HG03520 (cell line): ENCODE results near the gene FAM20C.
"Not testable (repeated sequence)": the region's sequence is repeated elsewhere in the genome, so short reads cannot be mapped to it uniquely, and the experiment has no call there.

Experiments used
- ATAC-seq: cut with Tn5 transposase; IDR thresholded peaks from one replicate; pipeline ENCODE4 v1.9.1; 2021; ENCODE audit warnings: mild to moderate bottlenecking, moderate library complexity; ENCODE audit not compliant: unreplicated experiment

FAM20C gene

GRCh38 chr7:173209-173918, 19.0 kb upstream of the FAM20C start:
- no peak for ATAC-seq

DNA sequence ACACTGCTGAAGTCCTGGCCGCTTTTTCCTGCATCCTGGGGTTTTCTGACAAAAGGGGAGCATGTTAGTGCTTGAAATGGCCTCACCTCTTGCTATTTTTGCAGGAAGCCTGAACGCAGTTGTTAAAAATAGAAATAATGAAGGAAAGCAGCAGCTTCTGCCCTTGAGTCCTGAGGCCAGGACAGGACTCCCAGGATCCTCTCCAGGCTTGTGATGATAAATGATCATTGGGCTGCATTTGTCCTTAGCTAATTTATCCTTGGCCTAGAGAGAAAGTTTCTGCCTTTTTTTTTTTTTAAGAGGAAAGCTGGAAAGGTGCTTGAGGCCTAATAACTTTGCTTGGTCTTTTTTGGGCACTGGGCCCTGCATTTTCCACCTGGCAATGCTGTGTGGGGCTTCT, 17.7 kb upstream of the FAM20C start:
- ATAC-seq: no peak

- no peak for ATAC-seq
These were observed 16.4 kb upstream of the FAM20C start for GRCh38 chr7:175955-176354.

DNA sequence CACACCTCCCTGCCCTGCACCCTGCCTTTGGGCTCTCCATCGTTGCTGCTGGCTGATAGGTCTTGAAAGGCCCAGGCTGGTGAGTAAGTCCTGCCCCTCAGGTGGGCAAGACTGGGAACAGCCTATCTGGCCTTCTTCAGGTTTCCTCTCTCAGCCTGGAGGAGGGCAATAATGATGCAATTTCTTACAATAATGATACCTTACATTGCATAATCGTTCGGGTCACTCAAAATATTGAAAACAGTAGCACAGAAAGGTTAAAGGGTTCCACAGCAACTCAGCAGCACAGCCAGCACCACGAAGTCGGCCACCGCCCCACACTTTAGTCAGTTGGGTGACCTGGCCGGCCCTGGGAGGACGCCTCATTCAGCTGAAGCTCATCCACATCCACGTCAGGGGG, 16.0 kb upstream of the FAM20C start:
- ATAC-seq: no peak

DNA sequence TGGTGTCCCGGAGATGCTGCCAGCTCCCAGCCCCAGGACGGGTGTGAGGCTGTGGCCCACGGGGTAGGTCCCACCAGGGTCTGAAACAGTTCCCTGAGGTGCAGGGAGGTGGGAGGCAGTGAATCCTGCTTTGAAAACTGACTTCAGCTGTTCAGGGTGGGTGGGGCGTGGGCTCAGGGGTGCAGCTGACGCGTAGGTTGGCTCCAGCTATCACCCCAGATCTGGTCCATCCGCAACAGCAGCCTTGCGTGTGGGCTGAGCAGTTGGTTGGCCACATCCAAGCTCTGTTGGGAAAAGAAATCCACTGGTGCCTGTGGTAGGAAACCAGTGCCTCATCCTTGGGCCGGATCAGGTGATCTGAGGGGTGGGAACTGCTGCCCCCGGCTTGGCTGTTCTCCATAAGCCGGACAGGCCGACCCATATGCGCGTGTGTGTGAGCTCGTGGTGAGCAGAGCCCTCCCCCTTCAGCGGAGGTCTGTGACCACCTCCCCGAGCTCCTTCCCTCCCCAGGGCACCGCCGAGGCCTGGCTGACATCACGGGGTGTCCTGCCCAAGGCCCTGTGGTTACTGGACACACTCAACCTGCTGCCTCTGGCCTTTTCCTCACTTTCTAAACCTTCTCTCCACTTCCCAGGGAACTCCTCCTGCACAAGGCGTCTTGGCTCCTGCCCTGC, 15.4 kb upstream of the FAM20C start:
- no peak for ATAC-seq

DNA sequence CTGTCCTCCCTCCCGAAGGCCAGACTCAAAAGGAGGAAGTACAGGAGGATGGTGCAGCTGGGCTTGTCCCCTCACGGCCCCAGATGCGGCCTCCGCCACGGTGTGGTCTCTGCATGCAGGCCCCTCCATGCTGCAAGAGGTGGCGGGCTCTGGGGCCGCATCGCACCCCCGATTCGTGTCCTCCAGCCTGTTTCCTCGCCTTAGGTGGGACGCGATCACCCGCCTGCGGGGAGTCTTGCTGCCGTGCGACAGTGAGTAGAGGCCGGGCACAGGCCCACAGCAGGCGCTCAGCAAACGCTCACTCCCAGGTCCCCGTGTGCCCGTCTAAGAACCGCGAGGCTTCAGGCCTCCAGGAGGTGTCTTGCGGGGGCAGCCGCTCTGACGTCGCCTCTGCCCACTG, 13.9 kb upstream of the FAM20C start:
- no peak for ATAC-seq

DNA sequence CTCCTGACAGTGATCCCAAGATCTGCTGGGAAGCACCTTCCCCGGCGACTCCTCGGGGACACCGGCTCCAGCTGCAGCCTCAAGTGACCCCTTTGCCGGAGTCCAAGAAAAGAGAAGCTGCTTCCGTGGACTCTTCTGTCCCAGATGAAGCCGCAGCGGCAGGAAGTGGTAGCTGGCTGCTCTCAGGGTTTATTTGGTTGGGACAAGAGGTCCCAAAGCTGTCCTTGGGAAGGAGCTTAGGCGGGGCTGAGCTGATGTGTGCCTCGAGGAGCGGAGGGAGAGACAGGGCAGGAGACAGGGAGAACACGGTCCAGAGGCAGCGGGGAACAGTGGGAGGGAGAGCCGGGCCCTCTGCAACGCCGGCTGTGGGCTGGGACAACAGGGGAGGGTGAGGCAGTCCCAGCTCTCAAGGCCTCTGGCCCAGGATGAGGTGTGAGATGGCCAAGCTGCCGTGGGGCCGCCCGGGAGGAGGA, 13.1 kb upstream of the FAM20C start:
- no peak for ATAC-seq

DNA sequence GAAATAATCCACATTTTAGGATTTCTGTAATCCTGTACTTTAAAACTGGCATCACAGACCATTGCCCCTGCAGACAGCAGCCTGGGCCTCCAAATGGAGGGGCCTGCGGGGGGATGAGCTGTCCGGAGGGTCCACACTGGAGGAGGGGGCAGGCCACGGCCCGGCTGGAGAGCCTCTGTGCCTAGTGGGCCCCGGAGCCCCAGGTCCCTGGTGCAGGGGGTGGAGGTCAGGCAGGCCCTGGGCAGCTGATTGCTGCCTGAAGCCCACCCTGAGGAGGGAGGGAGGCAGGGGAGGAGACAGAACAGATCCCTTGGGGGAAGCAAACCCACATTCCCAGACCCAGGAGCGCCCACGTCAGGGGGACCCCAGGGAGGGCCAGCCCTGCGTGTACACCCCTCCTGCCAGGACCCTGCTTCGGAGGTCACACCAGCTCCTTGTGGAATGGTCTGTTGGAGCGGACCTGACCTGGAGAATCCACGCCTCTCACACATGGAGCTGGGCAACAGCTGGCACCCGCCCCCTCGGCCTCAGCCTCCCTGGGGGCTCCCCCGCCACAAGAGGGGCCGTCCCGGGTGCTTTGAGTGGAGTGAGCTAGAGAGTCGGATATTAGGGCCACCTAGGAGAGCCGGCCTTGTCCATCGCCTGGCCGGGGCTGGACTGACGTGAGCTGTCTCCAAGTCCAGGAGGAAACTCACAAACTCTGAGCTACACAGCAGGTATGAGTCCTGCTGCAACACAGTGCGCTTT, 12.2 kb upstream of the FAM20C start:
- no peak for ATAC-seq

DNA sequence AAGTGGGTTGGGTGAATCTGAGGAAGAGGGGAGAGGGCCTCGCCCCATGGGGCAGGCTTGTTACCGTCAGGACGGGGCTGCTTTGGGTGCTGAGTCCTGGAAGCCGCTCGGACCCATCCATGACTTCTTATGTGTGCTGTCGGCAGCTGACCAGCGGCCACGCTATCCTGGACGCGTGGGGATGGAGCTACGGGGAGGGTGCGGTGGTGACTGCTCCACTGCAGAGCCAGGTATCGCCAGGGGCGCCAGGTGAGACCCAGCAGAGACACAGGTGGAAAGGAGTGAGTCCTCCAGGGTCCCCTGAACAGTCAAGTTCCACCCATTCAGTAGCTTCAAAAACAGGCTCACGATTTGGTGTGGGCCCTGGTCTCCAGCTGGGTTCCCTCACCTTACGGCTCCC, 10.6 kb upstream of the FAM20C start:
- ATAC-seq: no peak

DNA sequence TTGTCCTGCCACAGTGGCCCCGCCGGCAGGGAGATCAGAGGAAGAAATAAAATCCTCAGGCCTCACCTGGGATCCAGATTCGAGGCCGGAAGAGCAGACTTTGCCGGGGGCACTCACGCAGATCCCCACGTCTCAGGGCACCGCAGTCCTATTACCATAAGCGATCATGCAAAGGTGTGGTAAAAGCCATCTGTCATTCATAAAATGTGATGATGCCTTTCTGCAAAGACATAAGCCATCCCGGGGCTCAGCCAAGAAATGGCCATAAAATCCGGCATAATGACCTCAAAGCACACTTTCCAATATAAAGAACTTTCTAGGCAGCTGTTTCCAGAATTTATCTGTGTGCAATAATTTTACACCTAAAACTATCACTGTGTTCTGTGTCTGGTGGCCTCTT, 9.9 kb upstream of the FAM20C start:
- not testable (repeated sequence) for ATAC-seq

DNA sequence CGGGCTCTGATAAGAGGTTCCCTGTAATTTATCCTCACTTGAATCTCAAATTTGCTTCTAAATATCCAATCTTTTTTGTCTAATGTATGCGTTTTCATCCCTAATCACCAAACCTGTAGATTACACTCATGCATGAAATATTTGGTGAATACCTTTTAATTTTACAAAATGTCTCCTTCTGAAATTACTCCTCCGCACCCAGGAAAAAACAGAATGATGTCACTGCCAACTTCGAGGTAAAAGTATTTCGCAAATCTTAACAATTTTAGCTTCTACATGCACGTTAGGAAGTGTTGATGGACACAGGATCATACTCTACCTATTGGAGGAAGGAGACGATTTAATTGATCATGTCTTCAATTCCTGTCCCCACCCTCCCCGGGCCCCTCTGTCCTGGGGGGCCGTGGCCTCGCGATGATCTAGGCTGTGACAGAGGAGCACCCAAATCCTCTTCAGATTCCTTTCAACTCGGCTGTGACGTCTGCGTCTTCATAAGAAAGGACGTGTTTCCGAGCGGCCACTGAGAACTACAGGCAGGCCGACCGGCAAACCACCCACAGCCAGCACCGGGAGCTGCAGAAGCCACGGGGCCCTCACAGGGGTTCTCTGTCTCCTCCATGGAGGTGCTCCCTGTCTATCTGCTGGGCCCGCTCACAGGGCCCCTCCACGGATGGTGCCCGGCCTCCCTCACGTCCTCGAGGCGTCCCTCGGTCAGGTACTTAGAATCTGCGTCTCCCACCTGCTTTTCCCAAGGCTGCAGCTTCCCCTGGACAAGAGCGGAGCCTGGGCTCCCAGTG, 8.7 kb upstream of the FAM20C start:
- ATAC-seq: no peak

- no peak for ATAC-seq
These were observed 7.8 kb upstream of the FAM20C start for GRCh38 chr7:184294-185264.

DNA sequence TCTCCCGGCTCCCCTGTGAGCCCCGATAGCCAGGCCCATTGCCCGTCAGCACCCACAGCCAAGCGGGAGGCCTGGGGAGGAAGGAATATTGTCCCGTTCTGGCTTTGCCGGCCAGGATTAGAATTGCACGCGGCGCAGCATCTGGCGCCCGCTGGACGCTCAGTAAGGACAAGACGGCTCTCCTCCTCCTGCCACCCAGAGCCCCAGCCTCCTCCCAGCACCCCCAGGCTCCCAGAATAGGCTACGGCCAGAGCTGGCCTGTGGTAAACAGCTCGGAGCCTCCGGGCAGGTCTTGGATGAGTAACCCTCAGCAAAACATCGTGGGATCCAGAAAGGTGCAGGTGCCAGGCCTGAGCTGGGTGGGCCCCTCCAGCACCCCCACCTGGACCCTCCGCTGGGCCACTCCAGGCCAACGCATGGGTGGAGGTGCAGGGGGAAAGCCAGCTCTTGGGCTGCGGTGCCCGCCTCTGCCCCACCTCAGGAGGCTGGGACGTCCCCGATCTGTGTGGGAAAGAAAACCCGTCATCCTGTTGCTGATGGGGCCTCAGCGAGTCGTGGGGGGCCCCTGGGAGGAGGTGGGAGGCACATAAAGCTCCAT, 5.8 kb upstream of the FAM20C start:
- no peak for ATAC-seq

DNA sequence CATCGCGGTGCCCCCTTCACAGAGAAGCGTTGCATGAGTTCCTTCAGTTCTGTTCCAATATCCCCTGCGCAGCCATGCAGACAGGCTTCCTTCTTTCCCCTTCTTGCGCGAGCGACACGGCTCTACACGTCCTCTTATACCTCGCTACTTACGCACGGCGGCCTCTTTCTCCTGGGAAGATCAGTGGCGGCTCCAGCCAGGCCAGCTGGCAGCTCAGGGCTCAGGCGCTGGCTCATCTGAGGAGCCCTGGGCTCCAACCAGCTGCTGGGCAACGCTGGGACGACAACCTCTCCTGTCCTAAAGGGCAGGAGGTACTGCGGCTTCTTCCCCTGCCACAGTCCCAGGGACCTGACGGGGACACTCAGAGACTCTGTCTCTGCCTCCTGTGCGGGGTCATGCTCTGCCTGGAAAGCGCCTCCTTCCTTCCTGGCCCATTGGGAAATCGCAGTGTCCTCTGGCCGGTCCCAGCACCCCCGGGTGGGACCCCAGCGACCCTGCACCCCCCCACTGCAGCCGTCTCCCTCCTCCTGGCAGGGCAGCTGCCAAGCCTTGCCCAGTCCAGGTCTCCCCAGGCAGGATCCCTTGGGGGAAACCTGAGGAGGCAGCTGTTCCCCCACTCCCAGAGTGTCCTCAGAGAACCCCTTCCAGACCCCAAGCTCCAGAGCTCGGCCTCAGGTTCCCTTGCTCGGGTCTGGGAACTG, 5.0 kb upstream of the FAM20C start:
- ATAC-seq: no peak

GRCh38 chr7:188174-188573, 4.2 kb upstream of the FAM20C start:
- no peak for ATAC-seq

GRCh38 chr7:188727-189500, 3.5 kb upstream of the FAM20C start:
- no peak for ATAC-seq

DNA sequence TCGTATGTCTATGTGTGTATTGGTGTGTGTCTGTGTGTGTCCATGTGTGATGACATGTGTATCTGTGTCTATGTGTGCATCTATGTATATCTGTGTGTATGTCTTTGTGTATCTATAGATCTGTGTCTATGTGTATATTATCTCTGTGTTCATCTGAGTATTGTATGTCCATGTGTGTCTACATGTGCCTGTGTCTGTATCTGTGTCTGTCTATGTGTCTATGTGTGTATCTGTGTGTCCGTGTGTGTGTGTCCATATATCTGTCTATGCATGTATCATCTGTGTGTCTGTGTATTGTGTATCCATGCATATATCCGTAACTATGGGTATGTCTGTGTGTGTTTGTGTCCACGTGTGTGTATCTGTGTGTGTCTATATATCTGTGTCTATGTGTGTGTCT, 2.7 kb upstream of the FAM20C start:
- ATAC-seq: no peak

- ATAC-seq: no peak
These were observed 2.2 kb upstream of the FAM20C start for GRCh38 chr7:190196-190595.
